Ovary (tissue), 3 donors: ENCODE results near the gene INPP5A.

Experiments
- CTCF ChIP-seq, 3 donors: fragments of 450-650 bp in 2 of 3; fragments of 200-600 bp in 1 of 3; IDR thresholded peaks; one replicate each; pipeline versions ENCODE4 v1.5.1 to v1.8.0; 2016 to 2022; ENCODE audit warnings: antibody characterized with exemption in 3 of 3, mild to moderate bottlenecking in 1 of 3
- POLR2A ChIP-seq: fragments of 450-650 bp; IDR thresholded peaks from one replicate; pipeline ENCODE4 v1.6.1; 2017; ENCODE audit warnings: antibody characterized with exemption, mild to moderate bottlenecking, moderate library complexity
- donor health status: DM: no; HTN: no; CAD: no.

GRCh38 chr10:132716691-132717490 is 179.3 kb downstream of the INPP5A start:
- TF ChIP-seq POLR2A (no peak), CTCF (IDR thresholded peaks at IDR 0.05) (no peak)
